SK-N-SH treated with all-trans-retinoic acid at 6 μM for 48 hours (cell line): ENCODE data around the gene DNAJC15.

ENCODE experiments used
- ARNTL ChIP-seq: fragments of 450-650 bp; formaldehyde crosslinking; IDR thresholded peaks from 2 replicates; pipeline ENCODE4 v1.5.0; 2020; ENCODE audit warnings: low read depth, mild to moderate bottlenecking, moderate library complexity, borderline replicate concordance
- ESRRG ChIP-seq: fragments of 250-450 bp; sonication (Bioruptor Pico); IDR thresholded peaks from 2 replicates; pipeline ENCODE4 v1.6.1; 2021; ENCODE audit warnings: mild to moderate bottlenecking
- ISL1 ChIP-seq: fragments of 250-450 bp; sonication (Bioruptor Pico); IDR thresholded peaks from 2 replicates; pipeline ENCODE4 v2.1.2; 2022; ENCODE audit warnings: mild to moderate bottlenecking, moderate library complexity
- OSR1 ChIP-seq: fragments of 250-450 bp; sonication (Bioruptor Pico); IDR thresholded peaks from 2 replicates; pipeline ENCODE4 v1.8.0; 2022; ENCODE audit warnings: moderate library complexity, mild to moderate bottlenecking, inconsistent platforms
- RARB ChIP-seq: fragments of 250-450 bp; sonication (Bioruptor Pico); IDR thresholded peaks from 2 replicates; pipeline ENCODE4 v1.8.0; 2021; ENCODE audit warnings: mild to moderate bottlenecking, moderate library complexity
- TCF4 ChIP-seq: fragments of 250-450 bp; sonication (Bioruptor Pico); IDR thresholded peaks from 2 replicates; pipeline ENCODE4 v1.8.0; 2021; ENCODE audit warnings: mild to moderate bottlenecking, moderate library complexity, borderline replicate concordance
- TF ChIP-seq, protein P1 (sequence below): fragments of 250-450 bp; sonication (Bioruptor Pico); IDR thresholded peaks from 2 replicates; pipeline ENCODE4 v1.5.0; 2020; ENCODE audit warnings: mild to moderate bottlenecking, moderate library complexity

DNA sequence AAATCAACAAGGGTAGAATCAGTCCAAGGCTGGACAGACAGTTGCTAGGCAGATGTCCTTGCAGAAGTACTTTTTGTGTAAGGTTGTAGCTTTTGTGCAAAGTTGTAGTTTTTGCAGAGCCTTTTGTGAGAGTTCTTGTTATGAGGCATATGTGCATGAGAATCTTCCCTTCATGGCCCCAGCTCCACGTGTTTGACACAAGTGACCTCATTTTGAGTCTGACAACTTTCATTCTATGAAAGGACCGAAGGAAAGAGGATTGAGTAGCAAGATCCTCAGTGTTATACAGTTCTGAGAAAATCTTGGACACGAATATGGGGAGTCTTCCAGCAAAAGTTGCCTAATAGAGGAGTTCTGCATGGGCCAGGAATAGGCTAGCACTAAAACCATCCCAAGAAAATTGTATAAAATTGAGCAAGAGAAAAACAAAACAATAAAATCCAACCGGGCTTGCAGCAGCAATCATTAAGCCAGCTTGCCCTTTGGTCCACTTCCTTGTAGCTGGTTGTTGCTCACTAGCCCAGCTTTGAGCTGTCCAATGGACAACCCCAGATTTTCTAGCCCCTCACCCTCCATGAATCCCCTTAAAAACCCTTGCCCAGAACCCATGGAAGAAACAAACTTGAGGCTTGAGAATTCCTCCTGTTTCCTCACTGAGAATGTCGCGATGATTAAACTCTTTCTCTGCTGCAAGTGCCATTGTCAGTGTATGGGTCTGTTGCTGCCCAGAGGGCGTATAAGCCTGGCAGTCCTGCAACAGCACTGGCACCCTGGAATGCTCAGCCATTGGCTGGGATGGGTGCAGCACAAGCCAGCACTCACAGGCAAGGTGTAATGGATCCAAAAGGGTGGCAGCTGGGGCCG, 37.8 kb upstream of the DNAJC15 start:
- no peak for TF ChIP-seq RARB (CRISPR knock-in tag)
- no peak for TF ChIP-seq ISL1 (CRISPR knock-in tag)
- no peak for TF ChIP-seq TCF4 (CRISPR knock-in tag)
- no peak for TF ChIP-seq ARNTL
- TF ChIP-seq ESRRG (CRISPR knock-in tag), result no peak
- TF ChIP-seq OSR1, result no peak
- TF ChIP-seq, protein P1, sequence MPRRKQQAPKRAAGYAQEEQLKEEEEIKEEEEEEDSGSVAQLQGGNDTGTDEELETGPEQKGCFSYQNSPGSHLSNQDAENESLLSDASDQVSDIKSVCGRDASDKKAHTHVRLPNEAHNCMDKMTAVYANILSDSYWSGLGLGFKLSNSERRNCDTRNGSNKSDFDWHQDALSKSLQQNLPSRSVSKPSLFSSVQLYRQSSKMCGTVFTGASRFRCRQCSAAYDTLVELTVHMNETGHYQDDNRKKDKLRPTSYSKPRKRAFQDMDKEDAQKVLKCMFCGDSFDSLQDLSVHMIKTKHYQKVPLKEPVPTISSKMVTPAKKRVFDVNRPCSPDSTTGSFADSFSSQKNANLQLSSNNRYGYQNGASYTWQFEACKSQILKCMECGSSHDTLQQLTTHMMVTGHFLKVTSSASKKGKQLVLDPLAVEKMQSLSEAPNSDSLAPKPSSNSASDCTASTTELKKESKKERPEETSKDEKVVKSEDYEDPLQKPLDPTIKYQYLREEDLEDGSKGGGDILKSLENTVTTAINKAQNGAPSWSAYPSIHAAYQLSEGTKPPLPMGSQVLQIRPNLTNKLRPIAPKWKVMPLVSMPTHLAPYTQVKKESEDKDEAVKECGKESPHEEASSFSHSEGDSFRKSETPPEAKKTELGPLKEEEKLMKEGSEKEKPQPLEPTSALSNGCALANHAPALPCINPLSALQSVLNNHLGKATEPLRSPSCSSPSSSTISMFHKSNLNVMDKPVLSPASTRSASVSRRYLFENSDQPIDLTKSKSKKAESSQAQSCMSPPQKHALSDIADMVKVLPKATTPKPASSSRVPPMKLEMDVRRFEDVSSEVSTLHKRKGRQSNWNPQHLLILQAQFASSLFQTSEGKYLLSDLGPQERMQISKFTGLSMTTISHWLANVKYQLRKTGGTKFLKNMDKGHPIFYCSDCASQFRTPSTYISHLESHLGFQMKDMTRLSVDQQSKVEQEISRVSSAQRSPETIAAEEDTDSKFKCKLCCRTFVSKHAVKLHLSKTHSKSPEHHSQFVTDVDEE (CRISPR knock-in tag), result no peak
